Effector CD4-positive, alpha-beta T cell (primary cell): ENCODE measurements around the gene SLC25A13.
"Not testable (repeated sequence)": the region's sequence is repeated elsewhere in the genome, so short reads cannot be mapped to it uniquely, and the experiment has no call there.

Experiments
- DNase-seq: peaks from one replicate; pipeline ENCODE4 v3.0.0-alpha.2; 2020

The SLC25A13 gene

DNA sequence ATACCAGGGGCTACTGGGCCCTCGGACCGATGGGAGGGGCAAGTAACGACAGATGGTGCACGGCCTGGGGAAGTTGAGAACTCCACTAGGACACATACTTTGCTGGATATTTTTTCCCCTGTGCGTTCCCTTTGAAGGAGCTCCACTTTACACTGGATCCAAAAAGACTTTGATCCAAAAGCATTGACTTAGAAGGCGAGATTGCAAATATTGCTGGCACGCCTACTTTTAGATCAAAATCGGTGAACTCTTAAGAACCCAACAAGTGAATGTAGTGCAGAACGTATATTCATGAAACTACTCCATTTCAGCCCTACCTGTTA lies 436 bp upstream of the SLC25A13 start:
- DNase-seq, result no peak

DNA sequence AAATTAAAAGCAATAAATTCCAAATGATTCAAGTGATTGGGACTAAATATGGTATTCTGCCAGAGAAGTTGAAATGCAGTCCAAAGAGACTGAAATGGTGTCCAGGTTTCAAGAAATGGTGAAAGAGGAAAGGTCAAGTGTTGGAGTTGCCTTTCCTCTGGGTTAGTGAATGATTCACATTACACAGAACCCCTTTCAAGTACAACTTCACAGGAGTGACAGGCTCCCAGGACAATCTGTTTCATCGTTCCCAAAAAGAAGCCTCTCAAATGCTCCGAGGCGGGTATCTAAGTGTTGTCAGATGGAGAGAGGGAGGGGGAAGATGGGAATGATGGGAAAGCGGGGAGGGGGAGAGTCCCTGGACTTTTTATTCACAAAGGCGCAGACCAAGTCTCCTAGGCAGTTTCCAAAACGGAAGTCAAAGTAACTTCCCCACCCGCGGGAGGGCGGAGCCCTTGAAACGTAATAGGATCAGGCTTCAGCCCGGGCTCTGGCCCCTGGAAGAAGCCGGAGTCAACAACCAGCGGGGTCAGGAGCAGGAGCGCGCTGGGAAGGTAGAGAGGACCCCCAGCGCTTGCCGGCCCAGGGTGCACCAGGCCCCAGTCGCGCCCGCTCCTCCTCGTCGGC lies 754 bp downstream of the SLC25A13 start:
- no peak for DNase-seq

DNA sequence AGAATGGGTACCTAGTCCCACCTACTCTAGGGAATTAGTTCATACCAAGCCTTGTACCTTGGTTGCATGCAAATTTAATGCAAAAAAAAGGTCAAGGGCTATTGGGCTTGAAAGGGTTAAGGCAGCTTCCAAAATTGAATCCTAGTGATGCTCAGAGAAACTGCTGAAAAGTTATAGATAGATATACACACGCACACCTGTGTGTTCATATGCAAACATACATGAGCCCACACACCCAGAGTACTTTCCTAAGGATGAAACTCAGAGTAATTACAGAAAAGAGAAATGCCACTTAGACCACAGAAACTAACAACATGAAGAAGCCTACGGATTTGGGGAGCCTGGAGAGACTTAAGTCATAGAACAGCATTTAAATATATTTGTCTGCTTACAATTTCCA lies 1.5 kb downstream of the SLC25A13 start:
- DNase-seq, result no peak

DNA sequence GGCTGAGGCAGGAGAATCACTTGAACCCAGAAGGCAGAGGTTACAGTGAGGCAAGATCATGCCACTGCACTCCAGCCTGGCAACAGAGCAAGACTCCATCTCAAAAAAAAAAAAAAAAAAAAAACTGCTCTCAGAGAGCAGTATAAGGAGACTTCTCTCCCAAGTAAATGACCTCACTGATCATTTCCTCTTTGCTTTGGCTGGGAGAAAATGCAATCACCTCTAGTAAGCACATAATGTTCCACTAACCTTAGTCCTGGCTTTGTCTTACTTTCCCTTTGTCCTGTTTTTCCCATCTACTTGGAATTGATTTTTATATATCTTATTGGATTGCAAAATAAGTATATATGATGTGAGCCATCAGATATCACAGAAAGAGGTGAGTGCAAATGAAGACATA lies 2.5 kb downstream of the SLC25A13 start:
- DNase-seq, result no peak

DNA sequence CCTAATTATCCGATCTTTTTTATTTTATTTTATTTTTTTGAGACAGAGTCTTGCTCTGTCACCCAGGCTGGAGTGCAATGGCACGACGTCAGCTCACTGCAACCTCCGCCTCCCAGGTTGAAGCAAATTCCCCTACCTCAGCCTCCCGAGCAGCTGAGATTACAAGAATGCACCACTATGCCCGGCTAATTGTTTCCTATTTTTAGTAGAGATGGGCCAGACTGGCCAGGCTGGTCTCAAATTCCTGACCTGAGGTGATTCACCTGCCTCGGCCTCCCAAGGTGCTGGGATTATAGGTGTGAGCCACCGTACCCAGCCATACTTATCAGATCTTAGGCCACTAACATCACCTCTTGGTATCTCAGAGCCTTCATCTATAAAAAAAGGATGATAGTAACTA lies 4.9 kb downstream of the SLC25A13 start:
- DNase-seq, result no peak

DNA sequence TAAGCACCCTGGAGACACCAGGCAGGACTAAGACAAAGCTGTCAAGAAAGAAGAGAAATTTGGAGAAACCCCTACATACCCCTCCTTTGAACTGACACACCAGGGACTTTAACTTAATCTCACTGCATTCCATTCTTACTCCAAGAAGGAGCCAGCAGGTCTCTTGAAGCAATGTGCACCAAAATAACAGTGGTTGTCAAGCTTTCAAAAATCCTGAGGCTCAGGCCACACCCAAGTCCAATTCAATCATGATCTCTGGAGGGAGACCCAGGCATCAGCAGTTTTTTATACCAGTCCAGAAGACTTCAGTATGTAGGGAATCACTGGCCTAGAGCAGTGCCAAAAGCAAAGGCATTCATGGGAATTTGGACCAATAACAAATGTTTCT lies 6.8 kb downstream of the SLC25A13 start:
- DNase-seq, result no peak

DNA sequence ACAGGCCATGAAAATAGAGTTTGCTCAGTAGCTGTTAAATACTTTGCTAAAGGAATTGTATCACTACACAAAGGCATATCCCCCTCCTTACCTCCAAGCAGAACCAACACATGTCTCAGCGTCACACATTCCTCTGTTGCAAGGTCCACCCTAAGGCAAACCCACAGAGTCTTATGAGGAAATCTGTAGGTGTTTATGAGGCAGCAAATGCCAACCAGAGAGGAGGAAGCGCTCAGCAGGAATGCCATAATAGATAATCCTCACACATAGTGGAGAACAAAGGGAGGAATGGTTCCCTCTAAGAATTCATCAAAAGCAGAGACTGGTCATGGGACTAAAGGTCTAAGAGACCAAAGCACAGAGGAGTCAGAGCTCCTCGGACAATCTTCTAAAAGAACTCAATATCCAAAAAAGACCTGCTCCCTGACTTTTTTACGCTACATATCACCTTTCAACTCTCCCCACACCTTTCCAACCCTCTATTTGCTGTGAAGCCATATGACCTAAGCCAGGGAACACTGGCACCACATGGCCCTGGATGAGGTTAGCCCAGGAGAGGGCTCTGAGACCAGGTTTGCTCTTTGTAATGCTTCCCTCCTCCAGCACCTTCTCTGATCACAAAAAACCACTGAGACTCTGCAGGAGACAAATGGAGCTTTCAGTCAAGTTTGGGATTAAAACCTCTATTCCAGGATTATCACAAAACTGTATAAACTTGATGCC lies 7.3 kb downstream of the SLC25A13 start:
- no peak for DNase-seq

DNA sequence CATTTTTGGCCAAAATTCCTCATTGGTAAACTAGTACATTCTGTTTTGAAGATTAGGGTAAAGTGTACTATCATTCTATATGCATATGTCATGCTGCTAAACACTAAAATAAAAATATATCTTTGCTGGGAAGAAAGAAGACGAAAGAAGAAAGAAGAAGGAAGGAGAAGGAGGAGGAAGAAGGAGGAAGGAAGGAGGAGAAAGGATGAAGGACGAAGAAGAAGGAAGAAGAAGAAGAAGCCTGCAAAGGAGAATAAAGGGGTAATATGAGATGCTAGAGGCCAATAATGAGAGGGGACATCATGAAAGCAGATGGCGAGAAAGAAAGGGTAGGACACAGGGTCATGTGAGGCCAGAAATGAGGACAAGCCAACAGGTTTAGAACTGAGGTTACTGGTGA lies 8.0 kb downstream of the SLC25A13 start:
- no peak for DNase-seq

DNA sequence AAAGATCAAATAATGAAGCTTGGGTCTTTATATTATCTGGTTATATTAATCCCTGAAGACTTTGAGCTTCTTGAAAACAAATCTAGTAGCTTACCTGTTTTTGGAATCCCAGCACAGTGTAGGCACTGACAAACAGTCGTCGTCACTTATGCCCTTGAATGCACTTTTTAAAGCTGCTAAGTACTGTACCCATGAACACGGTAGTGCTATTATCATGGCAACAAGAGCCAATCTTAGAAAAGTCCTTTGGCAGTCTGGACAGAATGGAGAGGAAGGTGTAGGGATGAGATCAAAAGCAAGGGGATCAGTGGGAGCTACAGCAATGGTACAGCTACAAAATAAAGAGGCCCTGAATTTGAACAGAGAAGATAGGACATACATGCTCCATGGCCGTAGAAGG lies 9.4 kb downstream of the SLC25A13 start:
- no peak for DNase-seq

DNA sequence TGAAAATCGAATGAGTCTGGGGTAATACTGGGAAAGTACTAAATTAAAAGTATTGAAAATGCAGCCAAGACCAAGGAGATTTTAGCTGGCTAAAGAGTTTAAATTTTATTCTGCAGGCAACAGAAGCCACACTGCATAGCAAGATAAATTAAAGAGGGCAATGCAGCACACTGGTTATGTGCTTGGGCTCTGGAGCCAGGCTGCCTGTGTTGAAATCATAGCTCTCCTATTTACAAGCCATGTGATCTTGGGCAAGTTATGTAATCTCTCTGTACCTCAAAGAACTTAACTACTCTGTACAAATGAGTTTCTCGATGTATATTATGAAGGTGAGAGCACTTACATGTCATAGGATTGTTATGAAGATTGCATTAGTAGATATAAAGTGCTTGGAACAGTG lies 9.9 kb downstream of the SLC25A13 start:
- no peak for DNase-seq

DNA sequence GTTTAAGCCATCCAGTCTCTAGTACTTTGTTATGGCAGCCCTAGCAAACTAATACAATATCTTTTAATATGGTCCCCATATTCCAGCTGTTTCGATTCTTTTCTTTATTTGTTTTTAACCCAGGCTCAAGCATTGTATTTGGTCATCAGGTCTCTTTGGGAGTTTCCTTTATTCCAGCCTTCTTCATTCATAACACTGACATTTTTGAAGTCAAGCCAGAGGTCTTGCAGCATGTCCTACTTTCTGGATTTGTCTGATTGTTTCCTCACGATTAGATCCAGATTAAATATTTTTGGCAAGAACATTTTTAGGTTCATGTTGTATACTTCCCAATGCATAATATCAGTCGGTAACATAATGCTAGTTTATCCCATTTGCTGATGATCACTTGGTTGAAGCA lies 11.8 kb downstream of the SLC25A13 start:
- DNase-seq, result no peak

DNA sequence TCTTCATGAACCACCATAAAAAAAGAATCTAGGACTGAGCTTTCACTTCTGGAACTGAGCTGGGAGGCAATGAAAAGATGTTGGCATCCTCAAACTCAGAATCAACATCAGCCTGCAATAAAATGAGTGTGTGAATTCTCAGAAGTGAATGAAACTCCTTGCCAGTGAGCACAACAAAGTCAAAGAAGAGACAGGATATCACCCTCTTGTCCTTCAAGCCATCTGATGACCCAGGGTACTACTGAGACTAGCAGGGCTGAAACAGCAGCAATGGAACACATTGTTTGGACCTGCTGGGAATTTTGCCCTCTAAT lies 13.0 kb downstream of the SLC25A13 start:
- DNase-seq, result no peak

DNA sequence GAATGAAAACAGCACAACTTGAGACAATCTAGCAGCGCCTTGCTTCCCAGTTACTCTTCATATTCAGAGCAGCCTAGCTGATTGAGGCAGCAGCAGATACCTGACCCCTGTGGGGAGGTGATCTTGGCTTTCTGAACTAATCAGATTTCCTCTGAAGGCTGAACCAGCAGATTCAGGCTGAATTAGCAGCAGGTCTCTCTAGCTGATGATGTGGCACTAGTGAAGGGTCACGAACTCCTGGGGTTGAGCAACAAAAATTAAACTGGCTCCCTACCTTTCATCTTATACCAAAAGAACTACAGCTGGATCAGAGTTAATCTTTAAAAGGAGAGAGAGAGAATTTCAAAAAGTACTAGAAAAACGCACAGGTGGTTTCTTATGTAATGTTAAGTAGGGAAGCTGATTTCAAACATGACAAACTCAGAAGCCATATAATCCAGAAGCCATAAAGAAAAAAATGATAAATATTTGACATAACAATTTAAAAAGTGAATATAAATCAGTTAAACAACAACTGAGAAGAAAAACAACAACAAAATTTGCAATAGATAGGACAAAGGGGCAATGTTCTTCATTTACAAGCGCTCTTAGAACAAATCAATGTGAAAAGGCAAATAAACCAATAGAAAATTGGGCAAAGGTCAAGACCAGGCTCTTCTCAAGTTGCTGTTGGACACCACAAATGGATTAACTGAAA lies 13.5 kb downstream of the SLC25A13 start:
- no peak for DNase-seq

DNA sequence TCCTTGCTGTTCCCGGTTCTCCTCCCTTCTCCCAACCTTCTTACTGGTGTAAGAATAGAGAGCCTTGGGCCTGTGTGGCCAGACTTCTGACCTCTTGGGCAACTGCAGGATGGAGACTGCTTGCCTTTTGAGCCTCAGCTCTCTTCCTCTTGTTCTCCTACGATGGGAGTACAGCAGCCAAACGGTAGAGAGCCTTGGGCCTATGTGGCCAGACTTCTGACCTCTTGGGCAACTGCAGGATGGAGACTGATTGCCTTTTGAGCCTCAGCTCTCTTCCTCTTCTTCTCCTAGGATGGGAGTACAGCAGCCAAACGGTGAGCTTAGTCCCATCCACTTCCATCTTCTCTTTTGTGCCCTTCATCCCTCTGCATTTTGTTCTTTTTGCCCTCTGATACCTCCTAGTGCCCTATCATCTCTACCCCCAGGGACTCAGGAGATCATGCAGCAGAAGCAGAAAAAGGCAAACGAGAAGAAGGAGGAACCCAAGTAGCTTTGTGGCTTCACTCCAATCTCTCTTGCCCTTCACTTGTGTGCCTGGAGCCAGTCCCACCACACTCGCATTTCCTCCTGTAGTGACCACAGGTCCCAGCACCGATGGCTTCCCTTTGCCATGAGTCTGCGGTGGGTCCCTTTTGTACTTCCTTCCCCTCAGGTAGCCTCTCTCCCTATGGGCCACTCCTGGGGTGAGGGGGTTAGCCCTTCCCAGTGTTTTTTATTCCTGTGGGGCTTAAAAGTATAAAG lies 15.3 kb downstream of the SLC25A13 start:
- no peak for DNase-seq

DNA sequence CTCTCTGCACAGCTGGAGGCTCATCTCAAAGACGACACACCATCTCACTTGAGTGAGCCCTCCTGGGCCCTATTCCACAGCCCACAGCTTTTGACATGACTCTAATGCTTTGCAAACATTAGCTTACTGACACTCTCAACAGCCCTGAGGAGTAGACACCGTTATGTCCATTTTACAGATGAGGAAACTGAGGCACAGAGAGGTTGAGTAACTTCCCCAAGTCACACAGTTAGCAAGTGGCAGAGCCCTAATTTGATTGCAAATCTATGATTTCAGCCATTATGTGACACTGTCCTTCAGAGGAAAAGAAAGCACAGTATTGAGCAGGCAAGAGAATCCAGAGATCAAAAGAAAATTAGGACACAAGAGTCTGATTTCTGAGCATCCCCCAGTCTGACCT lies 16.0 kb downstream of the SLC25A13 start:
- no peak for DNase-seq

DNA sequence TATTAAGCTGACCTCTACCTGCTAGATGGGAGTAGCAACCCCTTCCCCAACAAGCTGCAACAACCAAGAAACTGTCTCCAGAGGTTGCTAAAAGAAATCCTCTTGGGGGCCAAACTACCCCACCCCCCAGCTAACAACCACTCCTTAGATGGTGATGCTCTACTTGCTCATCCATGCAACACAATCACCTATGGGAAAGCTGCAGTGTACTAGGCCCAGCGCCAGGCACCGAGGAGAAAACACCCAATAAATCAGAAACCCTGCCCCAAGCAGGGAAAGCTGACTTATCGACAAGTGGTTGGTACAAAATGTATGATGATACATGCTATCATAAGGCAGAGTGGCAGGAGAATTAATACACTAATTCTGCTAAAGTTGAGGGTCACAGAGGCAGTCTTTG lies 17.3 kb downstream of the SLC25A13 start:
- DNase-seq, result no peak

DNA sequence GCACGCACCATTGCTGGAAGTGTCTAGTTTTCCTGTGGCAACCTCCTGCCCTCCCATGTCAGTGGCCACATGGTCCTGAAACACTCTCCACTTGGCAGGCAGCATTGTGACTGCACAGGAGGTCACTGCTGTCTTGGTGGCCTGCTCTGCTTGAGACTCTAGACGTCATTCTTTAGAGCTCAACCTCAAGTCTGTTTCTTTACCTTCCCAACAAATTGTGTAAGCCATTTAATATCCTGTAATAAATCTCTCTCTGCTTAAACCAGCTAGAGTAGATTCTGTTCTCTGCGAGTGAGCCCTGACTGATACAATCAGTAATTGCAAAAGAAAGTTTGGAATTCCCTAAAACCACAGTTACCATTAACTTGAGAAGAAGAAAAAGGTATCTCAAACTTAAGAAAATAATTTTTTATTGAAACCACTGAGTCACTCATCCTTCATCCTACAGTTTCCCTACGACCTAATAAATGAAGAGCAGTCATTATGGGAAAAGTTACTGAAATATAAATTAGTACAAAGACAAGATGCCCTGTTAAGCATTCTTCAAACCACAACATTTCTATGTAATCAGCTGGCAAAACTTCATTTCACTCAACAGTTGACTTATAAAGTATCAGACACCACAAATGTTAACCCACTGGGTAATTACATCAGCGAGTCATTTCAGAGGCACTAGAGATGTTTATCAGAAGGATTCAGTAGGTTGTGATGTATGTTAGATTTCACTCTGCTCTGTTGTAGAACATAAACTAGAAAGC lies 18.0 kb downstream of the SLC25A13 start:
- no peak for DNase-seq

DNA sequence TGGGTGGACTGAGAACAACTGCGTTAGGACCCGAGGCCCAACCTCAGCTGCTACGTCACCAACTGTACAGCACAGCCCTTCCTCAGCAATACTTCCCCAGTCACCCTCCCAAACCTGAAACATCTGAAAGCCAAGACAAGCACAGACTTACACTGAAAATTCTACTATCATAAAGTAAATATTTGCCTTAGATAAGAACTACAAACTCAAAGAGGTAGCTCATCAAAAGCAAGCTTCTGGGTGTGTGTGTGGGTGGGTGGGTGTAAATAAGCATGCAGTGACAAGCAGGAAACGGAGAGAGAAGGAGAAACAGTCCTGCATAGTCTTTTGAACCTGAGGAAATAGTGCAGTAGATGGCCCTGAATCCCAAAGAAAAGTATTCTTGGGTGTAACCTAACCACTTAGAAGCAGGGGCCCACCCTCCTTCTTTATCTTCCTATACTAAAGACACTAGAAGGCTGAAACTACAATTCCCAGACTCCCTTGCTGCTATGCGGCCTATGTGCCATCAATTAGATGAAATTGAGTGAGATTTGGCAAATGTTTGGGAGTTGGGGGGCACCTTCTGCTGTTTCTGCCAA lies 18.7 kb downstream of the SLC25A13 start:
- DNase-seq, result no peak

DNA sequence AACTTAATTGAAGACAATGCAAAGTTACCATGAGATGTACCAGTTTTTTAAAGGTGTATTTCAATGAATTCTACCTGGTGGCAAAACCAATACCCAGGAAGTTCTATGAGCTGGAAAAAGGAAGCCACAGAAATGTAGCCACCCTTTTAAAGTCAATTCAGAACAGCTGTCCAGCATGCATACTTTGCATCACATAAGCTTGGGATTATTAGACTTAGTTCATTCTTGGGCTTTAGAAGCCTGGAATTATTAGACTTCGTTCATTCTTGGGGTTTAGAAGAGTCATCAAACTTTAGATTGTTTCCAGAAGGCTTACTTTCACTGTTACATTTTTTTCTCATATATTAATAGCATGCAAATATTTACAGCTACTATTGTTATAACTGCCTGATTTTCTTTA lies 20.9 kb downstream of the SLC25A13 start:
- DNase-seq, result no peak

DNA sequence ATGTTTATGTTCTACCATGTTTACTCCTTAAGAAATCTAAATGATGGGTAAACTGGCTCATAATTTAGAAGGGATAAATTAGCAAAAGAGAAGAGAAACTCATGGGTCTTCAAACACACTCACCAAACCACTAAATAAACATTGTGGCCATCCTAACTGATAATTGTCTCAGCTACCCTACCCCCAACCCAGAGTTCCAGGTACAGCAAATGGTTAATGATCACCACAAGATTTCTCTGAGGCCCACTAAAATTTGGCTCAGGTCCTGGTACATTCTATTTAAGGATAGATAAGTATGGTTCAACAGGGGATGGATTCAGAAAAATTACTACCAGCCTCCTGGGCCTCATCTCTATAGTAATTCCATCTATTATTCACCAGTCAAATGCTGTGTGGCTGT lies 21.4 kb downstream of the SLC25A13 start:
- no peak for DNase-seq

DNA sequence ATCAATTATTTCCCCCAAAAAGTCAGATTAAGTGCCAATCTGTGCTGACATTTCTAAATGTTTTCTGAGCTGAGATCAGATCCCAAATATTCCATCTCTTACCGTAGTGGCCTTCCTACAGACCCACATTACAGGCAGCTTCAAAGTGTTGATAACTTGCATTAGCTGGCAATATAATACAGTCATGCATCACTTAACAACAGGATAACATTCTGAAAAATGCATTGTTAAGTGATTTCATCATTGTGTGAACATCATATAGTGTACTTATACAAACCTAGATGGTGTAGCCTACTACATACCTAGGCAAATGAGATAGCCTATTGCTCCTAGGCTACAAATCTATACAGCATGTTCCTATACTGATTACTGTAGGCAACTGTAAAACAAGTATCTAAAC lies 22.4 kb downstream of the SLC25A13 start:
- no peak for DNase-seq

DNA sequence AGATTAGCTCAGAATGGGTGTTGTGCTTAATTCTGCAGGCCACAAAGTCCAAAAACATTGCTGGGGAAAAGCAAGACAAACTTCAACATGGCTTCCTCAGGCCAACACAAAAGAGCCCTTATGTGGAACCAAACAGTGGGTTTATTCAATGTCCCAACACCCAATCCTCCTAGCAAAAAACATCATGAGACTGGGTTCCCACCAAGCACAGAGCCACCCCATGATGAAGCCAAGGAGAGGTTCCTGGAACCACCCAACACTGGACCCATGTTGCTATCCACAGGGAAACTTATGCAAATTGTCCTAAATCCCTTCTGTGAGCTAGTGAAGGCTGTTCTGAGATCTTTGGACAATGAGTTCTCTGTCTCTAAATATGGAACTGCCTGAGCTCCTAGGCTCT lies 24.0 kb downstream of the SLC25A13 start:
- DNase-seq, result no peak

DNA sequence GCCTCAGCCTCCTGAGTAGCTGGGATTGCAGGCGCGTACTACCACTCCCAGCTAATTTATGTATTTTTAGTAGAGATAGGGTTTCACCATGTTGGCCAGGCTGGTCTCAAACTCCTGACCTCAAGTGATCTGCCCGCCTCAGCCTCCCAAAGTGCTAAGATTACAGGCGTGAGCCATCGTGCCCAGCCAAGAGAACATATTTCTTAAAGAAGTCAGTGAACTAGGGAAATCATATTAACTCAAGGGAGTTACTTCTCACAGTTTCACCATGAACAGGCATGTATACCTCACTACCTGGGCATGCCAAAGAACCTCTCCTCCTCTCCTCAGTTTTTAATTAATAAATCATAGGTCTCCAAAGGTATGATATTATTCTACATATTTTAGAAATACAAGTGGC lies 24.5 kb downstream of the SLC25A13 start:
- DNase-seq, result not testable (repeated sequence)
